Measurements from ENCODE around the gene EDRF1.

The EDRF1 gene

DNA sequence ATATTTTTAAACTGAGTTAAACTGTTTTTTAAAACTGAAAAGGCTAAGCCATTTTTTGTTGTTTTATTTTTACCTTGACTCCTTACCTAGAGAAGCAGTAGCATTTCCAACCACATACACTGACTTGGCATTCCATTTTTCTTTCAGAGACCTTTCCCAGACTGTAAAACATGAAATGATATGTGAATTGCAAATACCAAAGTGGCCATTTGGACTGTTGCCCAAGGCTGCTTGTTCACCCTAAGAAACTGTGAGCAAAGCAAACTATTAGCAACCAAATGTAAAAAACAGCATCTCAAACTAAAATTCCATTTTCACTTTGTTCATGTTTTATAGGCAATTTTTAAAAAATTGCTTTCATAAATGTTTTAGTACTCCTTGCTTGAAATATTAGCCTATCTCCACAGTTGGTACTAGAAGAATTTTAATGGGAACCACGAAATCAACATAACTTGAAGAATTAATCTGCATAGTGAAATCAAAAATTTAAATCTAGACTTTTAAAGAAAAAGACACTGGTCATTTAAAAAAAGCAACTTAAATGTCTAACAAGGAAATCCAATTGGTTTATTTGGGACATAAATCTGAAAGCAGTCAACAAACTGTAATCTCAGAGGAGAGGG is 92.7 kb downstream of the EDRF1 start:
- in situ Hi-C loops (cut with HindIII; ENCODE audit: low pct_unique_long_range_greater_than_20kb, low sequenced_read_pairs) = no loop called here
- DNase-seq (ENCODE audit: low read depth in 1 of 2, low spot score in 1 of 2) = no peak
- TF ChIP-seq JUND (IDR thresholded peaks at IDR 0.05; ENCODE audit: low read depth) = no peak
